DLD1 (cell line): ENCODE results near the gene TMEM41A.

Experiments
- in situ Hi-C: cut with HindIII; loops from 2 replicates; pipeline ENCODE4 v1.10.0; 2017; ENCODE audit warnings: low sequenced_read_pairs

TMEM41A gene

GRCh38 chr3:185498503-185499396, at the start of gene TMEM41A:
TSS of gene TMEM41A (minus strand) at chr3:185499035. CDS start at chr3:185498961, 74 bp downstream.
- in situ Hi-C loops = no loop called here

GRCh38 chr3:185540695-185541094, 41.9 kb upstream of the TMEM41A start:
- in situ Hi-C loops = no loop called here

GRCh38 chr3:185539934-185540333, 41.1 kb upstream of the TMEM41A start:
- in situ Hi-C loops = no loop called here

- in situ Hi-C loops = no loop called here
Measured at GRCh38 chr3:185537369-185537970, 38.6 kb upstream of the TMEM41A start.

- in situ Hi-C loops = no loop called here
Measured at GRCh38 chr3:185534511-185534910, 35.7 kb upstream of the TMEM41A start.

GRCh38 chr3:185532901-185533300, 34.1 kb upstream of the TMEM41A start:
- in situ Hi-C loops = no loop called here

GRCh38 chr3:185530856-185531255, 32.0 kb upstream of the TMEM41A start:
- in situ Hi-C loops = no loop called here

GRCh38 chr3:185528532-185528931, 29.7 kb upstream of the TMEM41A start:
- in situ Hi-C loops = no loop called here

- in situ Hi-C loops = no loop called here
Measured at GRCh38 chr3:185527364-185527763, 28.5 kb upstream of the TMEM41A start.

GRCh38 chr3:185526349-185526951, 27.6 kb upstream of the TMEM41A start:
- in situ Hi-C loops = no loop called here

- in situ Hi-C loops = no loop called here
Measured at GRCh38 chr3:185521349-185522138, 22.7 kb upstream of the TMEM41A start.

- in situ Hi-C loops = no loop called here
Measured at GRCh38 chr3:185519021-185519420, 20.2 kb upstream of the TMEM41A start.

- in situ Hi-C loops = no loop called here
Measured at GRCh38 chr3:185517387-185518130, 18.7 kb upstream of the TMEM41A start.

- in situ Hi-C loops = no loop called here
Measured at GRCh38 chr3:185511711-185512110, 12.9 kb upstream of the TMEM41A start.

GRCh38 chr3:185508335-185508991, 9.6 kb upstream of the TMEM41A start:
- in situ Hi-C loops = no loop called here

- in situ Hi-C loops = no loop called here
Measured at GRCh38 chr3:185507883-185508282, 9.0 kb upstream of the TMEM41A start.

- in situ Hi-C loops = no loop called here
Measured at GRCh38 chr3:185504636-185505035, 5.8 kb upstream of the TMEM41A start.

- in situ Hi-C loops = no loop called here
Measured at GRCh38 chr3:185503521-185503920, 4.7 kb upstream of the TMEM41A start.

- in situ Hi-C loops = no loop called here
Measured at GRCh38 chr3:185502987-185503386, 4.2 kb upstream of the TMEM41A start.

- in situ Hi-C loops = no loop called here
Measured at GRCh38 chr3:185490241-185490640, 8.6 kb downstream of the TMEM41A start.
